Measurements from ENCODE around the gene CTSA.
A peak's percentile ranks its signal among the peaks of the same experiment; 100 is the strongest.
"Not testable (repeated sequence)": the region's sequence is repeated elsewhere in the genome, so short reads cannot be mapped to it uniquely, and the experiment has no call there.

Gene CTSA

DNA sequence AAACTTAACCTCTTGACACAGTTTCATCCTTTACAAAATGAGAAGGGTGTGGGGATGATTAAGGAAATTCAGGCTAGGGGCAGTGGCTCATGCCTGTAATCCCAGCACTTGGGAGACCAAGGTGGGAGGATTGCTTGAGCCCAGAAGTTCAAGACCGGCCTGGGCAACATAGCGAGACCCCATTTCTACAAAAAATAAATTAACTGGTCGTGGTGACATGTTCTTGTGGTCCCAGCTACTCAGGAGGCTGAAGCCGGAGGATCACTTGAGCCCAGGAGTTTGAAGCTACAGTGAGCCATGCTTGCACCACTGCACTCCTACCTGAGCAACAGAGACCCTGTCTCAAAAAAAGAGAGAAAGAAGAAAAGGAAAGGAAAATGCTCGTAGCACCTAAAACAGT lies 24.7 kb upstream of the CTSA start:
- no peak for DNase-seq (ENCODE audit: low read depth)

DNA sequence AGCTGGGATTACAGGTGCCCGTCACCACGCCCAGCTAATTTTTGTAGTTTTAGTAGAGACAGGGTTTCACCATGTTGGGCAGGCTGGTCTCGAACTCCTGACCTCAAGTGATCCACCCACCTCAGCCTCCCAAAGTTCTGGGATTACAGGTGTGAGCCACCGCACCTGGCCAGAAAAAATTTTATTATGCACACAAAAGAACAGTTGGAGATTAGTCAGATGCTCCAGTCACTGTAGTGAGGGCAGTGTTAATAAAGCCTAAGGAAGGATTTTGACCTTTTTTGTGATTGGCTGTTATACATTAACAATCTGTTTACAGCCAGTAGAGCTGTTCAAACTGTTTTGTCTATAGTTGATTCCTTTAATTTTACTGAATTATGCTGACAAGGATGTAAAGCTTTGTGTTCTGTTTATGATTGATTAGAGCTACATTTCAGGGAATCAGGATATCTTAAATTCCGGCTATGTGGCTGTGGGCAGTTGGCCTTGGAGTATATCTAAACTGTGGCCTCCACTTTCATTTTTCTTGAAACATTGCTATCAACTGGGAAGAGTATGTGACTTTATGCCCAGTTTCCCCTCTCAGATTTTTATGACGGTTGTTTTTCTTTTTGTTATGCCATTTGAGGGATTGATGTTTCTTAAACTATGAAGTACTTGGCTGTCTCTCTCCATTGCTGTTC lies 23.9 kb upstream of the CTSA start:
- DNase-seq (ENCODE audit: low read depth) = no peak

DNA sequence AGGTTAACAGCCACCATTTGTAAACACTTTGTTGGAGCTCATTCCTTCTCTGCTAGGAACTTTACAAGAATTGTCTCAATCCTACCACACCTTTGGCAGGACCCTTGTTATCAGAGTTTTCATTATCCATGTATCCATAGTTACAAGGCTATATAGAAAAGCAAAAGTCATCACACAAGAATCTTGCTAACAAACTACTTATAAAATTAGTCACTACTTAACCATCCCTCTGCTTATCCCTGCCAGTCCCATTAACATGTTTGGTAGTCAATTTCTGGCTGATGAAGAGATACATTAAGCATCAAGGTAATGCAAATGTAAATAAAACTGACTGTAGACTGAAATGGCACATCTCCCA lies 23.3 kb upstream of the CTSA start:
- DNase-seq (ENCODE audit: low read depth) = peak; percentile 88

DNA sequence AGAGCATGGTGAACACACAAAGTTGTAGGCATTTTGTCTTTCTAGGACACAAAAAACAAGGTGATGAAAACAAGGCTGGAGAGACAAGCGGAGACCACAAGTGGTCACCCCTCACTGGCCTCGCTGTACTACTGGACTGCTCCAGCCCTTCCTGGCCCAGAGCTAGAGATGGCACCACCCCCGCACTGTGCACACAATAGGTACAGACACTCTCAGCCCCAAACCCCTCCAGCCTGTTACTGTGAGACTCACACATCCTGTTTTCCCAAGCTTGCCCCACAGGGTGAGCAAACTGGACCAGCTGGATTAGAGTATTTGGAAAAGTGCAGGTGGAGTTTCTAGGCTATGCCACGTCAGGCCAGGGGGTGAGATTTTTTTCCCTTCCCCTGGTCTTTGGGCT lies 18.5 kb upstream of the CTSA start:
- DNase-seq (ENCODE audit: low read depth) = no peak

DNA sequence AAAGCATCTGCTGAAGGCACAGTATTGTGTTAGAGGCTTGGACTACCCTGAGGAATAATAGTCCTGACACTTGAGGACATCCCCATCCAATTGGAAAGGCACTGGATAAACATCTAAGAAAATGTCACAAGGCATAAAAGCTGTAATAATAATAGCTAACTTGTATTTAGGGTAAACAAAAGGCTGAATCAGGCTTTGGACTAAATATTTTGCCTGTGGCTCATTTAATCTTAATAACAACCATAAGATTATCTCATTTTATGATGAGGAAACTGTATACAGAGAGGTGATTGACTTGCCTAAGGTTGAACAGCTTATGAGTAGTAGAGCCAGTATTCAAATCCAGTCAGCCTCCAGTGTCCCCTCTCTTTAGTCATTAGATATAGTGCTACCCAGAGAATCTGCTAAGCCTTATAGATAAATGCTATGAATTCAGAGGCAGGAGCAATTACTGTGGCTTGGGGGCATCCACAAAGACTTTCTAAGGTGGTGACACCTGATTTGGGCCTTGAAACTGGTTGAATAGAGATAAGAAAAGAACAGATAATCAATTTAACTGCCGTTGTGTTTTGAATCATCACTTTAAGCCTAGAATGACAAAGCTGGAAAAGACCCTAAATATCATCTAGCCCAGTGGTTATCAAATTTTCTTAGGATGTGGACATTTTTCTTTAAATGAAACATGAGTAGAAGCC lies 17.6 kb upstream of the CTSA start:
- DNase-seq (ENCODE audit: low read depth) = peak; percentile 63

DNA sequence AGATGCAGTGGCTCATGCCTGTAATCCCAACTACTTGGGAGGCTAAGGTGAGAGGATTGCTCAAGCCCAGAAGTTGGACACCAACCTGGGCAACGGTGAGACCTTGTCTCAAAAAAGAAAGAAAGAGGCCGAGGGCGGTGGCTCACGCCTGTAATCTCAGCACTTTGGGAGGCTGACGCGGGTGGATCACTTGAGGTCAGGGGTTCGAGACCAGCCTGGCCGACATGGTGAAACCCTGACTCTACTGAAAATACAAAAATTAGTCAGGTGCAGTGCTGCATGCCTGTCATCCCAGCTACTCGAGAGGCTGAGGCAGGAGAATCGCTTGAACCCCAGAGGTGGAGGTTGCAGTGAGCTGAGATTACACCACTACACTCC lies 17.0 kb upstream of the CTSA start:
- DNase-seq (ENCODE audit: low read depth) = not testable (repeated sequence)

DNA sequence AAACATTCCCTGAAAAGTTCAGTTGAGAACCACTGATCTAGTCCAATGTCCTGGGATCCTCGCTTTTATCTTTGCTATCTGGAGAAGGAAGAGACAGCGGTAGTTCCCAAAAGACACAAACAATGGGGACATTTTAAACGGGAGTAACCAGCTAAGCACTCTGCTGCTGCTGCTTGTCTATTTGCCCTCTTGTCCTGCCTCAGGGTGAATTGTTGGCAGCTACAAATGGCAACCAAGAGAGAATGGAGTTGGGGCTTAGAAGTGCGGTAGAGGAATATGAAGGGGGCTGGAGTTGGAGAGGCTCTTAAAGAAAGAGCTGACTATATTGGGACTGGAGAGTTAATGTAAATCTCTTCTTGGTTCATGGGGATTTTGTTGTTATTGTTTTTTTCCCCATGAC lies 16.6 kb upstream of the CTSA start:
- no peak for DNase-seq (ENCODE audit: low read depth)

GRCh38 chr20:45878076-45878761 lies 12.9 kb upstream of the CTSA start:
- no peak for DNase-seq (ENCODE audit: low read depth)

DNA sequence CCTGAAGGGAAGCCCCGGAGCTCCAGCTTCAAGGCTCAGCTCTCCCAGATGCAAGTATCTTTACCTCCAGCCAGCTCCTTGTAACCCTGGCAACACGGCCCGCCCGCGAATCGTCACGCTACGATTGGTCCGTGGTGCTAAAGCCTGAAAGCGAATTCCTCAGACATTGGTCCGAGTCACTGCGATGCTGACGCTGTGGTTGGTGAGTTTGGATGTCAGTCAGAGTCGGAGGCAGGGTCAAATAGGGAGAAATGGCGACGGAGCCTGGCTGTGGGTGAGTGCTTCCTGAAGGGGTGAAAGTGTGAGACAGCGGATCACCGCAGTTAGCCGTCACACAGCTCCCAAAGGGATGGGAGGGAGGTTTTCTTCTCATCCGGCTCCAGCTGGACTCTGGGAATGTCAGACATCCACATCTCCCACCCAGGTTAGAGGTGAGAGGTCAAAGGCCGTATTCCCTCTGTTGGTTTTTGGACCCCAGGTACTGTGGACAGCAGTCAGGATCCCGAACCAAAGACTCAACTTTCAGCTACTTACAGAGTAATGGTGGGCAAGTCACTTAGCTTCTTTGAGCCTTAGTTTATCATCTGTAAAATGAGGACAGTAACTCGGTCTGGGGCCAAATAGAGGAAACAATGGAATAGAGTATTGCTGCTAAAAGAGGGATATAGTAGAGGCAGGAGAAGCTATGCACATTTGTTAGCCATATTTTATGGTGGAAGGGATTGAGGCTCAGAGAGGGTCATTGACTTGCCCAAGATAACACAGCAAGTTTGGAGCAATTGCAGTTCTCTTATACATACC lies 9.9 kb upstream of the CTSA start, which contains the start of gene ZSWIM1:
Gene ZSWIM1 (plus strand): TSS at position 240 of the 801 bp plus-strand sequence. CDS start 1,366 bp downstream, outside the sequence.
- DNase-seq (ENCODE audit: low read depth) = peak; percentile 100

GRCh38 chr20:45882469-45883099 lies 8.6 kb upstream of the CTSA start:
- DNase-seq (ENCODE audit: low read depth) = no peak

GRCh38 chr20:45883100-45883469 lies 8.1 kb upstream of the CTSA start:
- no peak for DNase-seq (ENCODE audit: low read depth)

DNA sequence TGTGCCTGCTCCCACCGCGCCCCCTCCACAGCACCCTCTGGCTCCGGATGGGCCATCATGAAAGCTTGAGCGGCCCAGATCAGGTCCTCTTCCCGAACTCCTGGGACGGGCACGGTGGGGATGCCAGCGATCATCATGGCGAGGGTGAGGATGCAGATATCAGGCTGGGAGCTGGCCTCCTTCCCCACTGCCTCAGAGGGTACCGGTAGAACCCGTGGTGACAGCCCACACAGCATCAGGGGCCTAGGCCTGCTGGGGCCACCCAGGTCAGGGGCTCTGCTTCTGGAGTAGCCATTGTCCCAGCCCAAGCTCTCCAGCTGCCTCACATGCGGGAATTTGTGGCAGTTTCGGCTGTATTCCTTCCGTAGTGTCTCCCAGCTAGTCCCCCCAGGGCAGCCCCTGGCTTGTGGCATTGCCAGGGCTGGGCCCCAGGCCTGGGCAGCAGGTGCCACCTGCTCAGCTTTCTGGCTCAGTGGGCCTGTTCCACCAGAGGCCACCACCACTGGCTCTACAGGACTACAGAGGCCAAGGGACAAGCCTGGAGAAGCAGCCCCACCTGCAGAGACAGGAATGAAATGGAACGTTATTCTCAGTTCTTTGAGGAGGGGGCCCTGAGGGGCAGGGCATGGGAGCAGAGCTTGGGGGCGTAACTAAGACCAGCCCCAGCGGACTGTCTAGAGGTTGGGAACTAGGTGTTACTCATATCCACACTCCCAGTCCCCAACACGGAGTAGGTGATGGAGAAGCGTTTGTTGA lies 4.4 kb upstream of the CTSA start:
- no peak for DNase-seq (ENCODE audit: low read depth)

- no peak for DNase-seq (ENCODE audit: low read depth)
Observed at GRCh38 chr20:45887346-45887715, 3.8 kb upstream of the CTSA start, which contains the start of gene SPATA25. TSS of gene SPATA25 (minus strand) at chr20:45887622. CDS start at chr20:45887590, 32 bp downstream.

- DNase-seq (ENCODE audit: low read depth) = no peak
Observed at GRCh38 chr20:45888681-45889080, 2.5 kb upstream of the CTSA start.

GRCh38 chr20:45890077-45890984 lies 804 bp upstream of the CTSA start:
- DNase-seq (ENCODE audit: low read depth) = peak; percentile 73

DNA sequence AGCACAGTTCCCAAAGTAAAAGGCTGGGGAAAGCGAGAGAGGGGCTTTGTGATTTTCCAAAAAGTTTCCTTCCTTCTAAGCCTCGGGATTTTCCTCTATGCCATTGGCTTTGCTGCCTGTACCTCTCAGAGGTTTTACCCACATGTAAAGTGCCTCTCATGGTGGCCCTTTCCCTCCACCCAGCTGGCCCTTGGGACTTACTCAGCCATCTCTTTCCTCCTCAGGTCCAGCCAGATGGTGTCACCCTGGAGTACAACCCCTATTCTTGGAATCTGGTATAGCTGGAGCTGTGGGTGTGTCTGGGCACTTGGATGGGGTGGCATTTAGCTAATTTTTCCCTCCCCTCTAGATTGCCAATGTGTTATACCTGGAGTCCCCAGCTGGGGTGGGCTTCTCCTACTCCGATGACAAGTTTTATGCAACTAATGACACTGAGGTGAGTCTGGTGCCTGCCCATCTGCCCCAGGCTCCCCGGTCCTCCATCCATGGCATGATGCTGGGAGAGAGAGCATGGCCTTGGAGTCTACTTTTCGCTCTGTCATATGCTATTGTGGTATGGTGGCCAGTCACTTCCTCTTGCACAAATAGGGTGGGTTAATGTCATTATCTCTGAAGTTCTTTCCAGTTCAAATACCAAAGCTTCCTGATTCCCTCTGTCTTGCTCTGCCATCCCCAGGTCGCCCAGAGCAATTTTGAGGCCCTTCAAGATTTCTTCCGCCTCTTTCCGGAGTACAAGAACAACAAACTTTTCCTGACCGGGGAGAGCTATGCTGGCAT lies 1.1 kb downstream of the CTSA start:
- peak; percentile 66 for DNase-seq (ENCODE audit: low read depth)

DNA sequence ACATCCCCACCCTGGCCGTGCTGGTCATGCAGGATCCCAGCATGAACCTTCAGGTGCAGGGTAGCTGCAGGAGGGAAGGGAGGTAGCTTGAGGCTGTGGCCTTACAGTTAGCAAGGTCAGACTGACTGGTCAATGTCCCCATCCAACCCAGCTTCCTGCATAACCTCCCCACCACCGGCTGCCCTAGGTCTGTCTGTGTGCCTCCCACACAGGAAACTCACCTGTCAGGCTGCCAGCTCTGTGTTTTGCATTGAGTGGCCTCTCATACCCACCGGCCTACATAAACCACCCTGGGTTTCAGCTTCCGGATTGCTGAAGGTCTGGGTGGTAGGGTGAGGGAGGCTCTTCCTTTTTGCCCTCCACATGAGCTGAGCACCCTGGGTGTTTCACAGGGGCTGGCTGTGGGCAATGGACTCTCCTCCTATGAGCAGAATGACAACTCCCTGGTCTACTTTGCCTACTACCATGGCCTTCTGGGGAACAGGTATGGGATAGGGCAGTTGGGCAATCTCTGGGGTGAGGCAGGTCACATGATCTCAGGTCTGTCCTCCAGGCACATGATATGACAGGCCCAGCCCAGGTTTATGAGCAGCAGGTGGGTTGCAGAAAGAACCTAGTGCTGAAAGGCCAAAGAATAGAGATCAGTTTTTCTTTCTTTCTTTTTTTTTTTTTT lies 1.8 kb downstream of the CTSA start:
- DNase-seq (ENCODE audit: low read depth) = no peak

- DNase-seq (ENCODE audit: low read depth) = peak; percentile 29
Observed at GRCh38 chr20:45893831-45894230, 2.7 kb downstream of the CTSA start.

- no peak for DNase-seq (ENCODE audit: low read depth)
Observed at GRCh38 chr20:45894797-45895196, 3.7 kb downstream of the CTSA start.
